Osteoblast (primary cell): Measurements from ENCODE around the gene FOXJ2. TPM values are rescaled to one million over a fixed set of nuclear protein-coding genes. Genes with fewer than 3 reads are reported as not detected.
"Not testable (repeated sequence)": the region's sequence is repeated elsewhere in the genome, so short reads cannot be mapped to it uniquely, and the experiment has no call there.

Experiments
- DNase-seq: peaks from one replicate; pipeline ENCODE4 v3.0.0; 2011; ENCODE audit warnings: low spot score, mixed read lengths; ENCODE audit not compliant: insufficient read length; ENCODE audit errors: missing footprints
- H2AFZ ChIP-seq: 2 replicates; pipeline ENCODE4 v1.6.0; 2011; ENCODE audit warnings: mild to moderate bottlenecking, low read length
- H3K27ac ChIP-seq: 2 replicates; pipeline ENCODE4 v1.5.1; 2011; ENCODE audit warnings: mild to moderate bottlenecking, low read depth, low read length, moderate library complexity
- H3K27me3 ChIP-seq: 2 replicates; pipeline ENCODE4 v1.6.0; 2012; ENCODE audit warnings: mild to moderate bottlenecking, control low read depth, inconsistent platforms, low read length, moderate library complexity; ENCODE audit not compliant: insufficient read depth
- H3K36me3 ChIP-seq: 2 replicates; pipeline ENCODE4 v1.5.1; 2011; ENCODE audit warnings: mild to moderate bottlenecking, low read length, control low read depth, moderate library complexity; ENCODE audit not compliant: insufficient read depth
- H3K4me1 ChIP-seq: 2 replicates; pipeline ENCODE4 v1.5.1; 2011; ENCODE audit warnings: mild to moderate bottlenecking, low read length, control low read depth, moderate library complexity; ENCODE audit not compliant: insufficient read depth
- H3K4me2 ChIP-seq: 2 replicates; pipeline ENCODE4 v1.6.0; 2011; ENCODE audit warnings: mild to moderate bottlenecking, low read length; ENCODE audit not compliant: insufficient read depth
- H3K4me3 ChIP-seq: fragments of 200-600 bp; sonication (generic); 3 replicates; pipeline ENCODE4 v1.5.1; 2012; ENCODE audit warnings: mild to moderate bottlenecking, low read length, inconsistent platforms; ENCODE audit not compliant: insufficient read depth
- H3K79me2 ChIP-seq: 2 replicates; pipeline ENCODE4 v1.6.0; 2012; ENCODE audit warnings: mild to moderate bottlenecking, low read length, control low read depth, inconsistent platforms; ENCODE audit not compliant: insufficient read depth
- H3K9me3 ChIP-seq: 2 replicates; pipeline ENCODE4 v1.5.1; 2011; ENCODE audit warnings: low read depth, low read length, control low read depth
- H4K20me1 ChIP-seq: 2 replicates; pipeline ENCODE4 v1.6.0; 2012; ENCODE audit warnings: mild to moderate bottlenecking, low read length, control low read depth; ENCODE audit not compliant: insufficient read depth
- total RNA-seq: library from RNA; depleted of rRNA; stranded (reverse); fragments of >200 nt; gene quantifications from 2 replicates; pipeline ENCODE4 v1.2.3, GENCODE V29; 2012
- TF ChIP-seq, protein P1 (sequence below): IDR thresholded peaks from 2 replicates; pipeline ENCODE4 v1.5.1; 2011; ENCODE audit warnings: mild to moderate bottlenecking, low read depth, low read length, moderate library complexity; ENCODE audit errors: extremely low read depth

The FOXJ2 gene
- 10.5 and 11.2 TPM in 2 replicates for total RNA-seq

GRCh38 chr12:8032242-8033152, at the start of gene FOXJ2:
TSS of gene FOXJ2 (plus strand) at chr12:8032716. CDS start at chr12:8039833, 7,117 bp downstream.
- TF ChIP-seq, protein P1, sequence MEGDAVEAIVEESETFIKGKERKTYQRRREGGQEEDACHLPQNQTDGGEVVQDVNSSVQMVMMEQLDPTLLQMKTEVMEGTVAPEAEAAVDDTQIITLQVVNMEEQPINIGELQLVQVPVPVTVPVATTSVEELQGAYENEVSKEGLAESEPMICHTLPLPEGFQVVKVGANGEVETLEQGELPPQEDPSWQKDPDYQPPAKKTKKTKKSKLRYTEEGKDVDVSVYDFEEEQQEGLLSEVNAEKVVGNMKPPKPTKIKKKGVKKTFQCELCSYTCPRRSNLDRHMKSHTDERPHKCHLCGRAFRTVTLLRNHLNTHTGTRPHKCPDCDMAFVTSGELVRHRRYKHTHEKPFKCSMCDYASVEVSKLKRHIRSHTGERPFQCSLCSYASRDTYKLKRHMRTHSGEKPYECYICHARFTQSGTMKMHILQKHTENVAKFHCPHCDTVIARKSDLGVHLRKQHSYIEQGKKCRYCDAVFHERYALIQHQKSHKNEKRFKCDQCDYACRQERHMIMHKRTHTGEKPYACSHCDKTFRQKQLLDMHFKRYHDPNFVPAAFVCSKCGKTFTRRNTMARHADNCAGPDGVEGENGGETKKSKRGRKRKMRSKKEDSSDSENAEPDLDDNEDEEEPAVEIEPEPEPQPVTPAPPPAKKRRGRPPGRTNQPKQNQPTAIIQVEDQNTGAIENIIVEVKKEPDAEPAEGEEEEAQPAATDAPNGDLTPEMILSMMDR, result no peak
- Histone ChIP-seq H3K79me2 (peaks cover 54% of the 10 kb centered on the region), H3K27me3 (no peaks in the 10 kb centered on the region), H3K36me3 (no peaks in the 10 kb centered on the region), H3K4me1 (peaks cover 39% of the 10 kb centered on the region), H3K27ac (peak within 1 kb of the TSS; percentile 88), H2AFZ (peak within 1 kb of the TSS; percentile 95), H3K9me3 (no peaks in the 10 kb centered on the region), H4K20me1 (peaks cover 31% of the 10 kb centered on the region), H3K4me3 (peak within 1 kb of the TSS; percentile 94), H3K4me2 (peak within 1 kb of the TSS; percentile 99)
- DNase-seq, result peak; percentile 95

DNA sequence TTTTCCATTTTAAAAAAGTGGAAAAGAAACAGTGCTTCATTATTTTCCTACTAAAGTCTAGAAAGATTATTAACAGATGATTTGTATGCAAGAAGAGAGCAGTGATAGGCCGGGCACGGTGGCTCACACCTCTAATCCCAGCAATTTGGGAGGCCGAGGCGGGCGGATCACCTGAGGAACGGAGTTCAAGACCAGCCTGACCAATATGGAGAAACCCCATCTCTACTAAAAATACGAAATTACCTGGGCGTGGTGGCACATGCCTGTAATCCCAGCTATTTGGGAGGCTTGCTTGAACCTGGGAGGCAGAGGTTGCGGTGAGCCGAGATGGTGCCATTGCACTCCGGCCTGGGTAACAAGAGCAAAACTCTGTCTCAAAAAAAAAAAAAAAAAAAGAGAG, 49.5 kb upstream of the FOXJ2 start:
- H3K27ac ChIP-seq, H2AFZ ChIP-seq, H3K4me1 ChIP-seq, DNase-seq, H3K27me3 ChIP-seq, H3K4me2 ChIP-seq, H3K4me3 ChIP-seq, H3K9me3 ChIP-seq, H3K79me2 ChIP-seq, H3K36me3 ChIP-seq, H4K20me1 ChIP-seq: not testable (repeated sequence)

DNA sequence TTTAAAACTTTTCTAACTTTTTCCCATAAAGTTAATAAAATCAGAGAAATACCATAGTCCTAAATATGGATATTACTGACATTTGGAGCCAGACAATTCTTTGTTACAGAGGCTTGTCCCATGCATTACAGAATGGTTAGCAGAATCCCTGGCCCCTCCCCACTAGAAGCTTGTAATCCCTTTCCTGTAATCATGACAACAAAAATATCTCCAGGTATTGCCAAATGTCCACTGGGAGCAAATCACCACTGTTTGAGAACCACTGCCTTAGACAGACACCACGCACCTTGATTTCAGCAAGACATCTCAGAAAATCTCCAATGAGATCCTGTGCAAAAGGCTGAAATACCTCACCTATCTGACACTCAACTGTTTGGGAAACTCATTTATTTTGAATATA, 49.1 kb upstream of the FOXJ2 start:
- not testable (repeated sequence) for H3K4me2 ChIP-seq, H3K27ac ChIP-seq, H3K27me3 ChIP-seq, H3K79me2 ChIP-seq, DNase-seq, H3K36me3 ChIP-seq, H4K20me1 ChIP-seq, H3K9me3 ChIP-seq, H3K4me1 ChIP-seq, H2AFZ ChIP-seq, H3K4me3 ChIP-seq

- H3K79me2 ChIP-seq, result no peaks in the 10 kb centered on the region
These were observed 47.6 kb upstream of the FOXJ2 start for GRCh38 chr12:7984900-7985299.

More at GRCh38 chr12:7984900-7985299, 47.6 kb upstream of the FOXJ2 start:
- Histone ChIP-seq H3K4me1 (no peaks in the 10 kb centered on the region), H3K4me2 (no peak overlapping the region), H2AFZ (no peak overlapping the region), H3K27ac (no peak overlapping the region), H3K27me3 (no peaks in the 10 kb centered on the region), H4K20me1 (no peaks in the 10 kb centered on the region), H3K36me3 (no peaks in the 10 kb centered on the region), H3K4me3 (no peak overlapping the region), H3K9me3 (no peaks in the 10 kb centered on the region)
- TF ChIP-seq, protein P1, result no peak
- DNase-seq, result no peak
